HG03196 (cell line): ENCODE data around the gene TAS2R60.

Experiments
- ATAC-seq: cut with Tn5 transposase; IDR thresholded peaks from one replicate; pipeline ENCODE4 v1.9.1; 2021; ENCODE audit not compliant: unreplicated experiment

The TAS2R60 gene

GRCh38 chr7:143437578-143437977 is 5.7 kb upstream of the TAS2R60 start:
- no peak for ATAC-seq

- ATAC-seq = no peak
Measured at GRCh38 chr7:143439866-143440265, 3.4 kb upstream of the TAS2R60 start.

DNA sequence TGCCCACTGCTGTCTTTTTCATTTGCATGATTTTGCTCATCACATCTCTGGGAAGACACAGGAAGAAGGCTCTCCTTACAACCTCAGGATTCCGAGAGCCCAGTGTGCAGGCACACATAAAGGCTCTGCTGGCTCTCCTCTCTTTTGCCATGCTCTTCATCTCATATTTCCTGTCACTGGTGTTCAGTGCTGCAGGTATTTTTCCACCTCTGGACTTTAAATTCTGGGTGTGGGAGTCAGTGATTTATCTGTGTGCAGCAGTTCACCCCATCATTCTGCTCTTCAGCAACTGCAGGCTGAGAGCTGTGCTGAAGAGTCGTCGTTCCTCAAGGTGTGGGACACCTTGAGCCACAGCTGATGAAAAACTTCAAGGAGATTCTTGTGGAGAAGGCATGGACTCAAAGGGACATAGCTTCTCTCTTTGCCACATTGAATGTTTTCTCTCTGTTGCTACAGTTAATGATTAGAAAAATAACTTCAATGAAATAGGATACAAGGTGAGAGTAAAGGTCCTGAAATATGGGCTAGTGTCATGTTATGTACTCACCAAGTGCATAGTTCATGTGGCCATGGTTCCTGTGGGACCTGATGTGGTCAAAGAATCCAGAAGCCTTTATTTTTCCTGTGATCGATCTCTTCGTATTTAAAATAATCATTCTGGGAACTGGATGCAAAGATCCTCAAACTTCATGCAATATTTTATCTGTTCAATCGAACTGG is 970 bp downstream of the TAS2R60 start:
- ATAC-seq = no peak

DNA sequence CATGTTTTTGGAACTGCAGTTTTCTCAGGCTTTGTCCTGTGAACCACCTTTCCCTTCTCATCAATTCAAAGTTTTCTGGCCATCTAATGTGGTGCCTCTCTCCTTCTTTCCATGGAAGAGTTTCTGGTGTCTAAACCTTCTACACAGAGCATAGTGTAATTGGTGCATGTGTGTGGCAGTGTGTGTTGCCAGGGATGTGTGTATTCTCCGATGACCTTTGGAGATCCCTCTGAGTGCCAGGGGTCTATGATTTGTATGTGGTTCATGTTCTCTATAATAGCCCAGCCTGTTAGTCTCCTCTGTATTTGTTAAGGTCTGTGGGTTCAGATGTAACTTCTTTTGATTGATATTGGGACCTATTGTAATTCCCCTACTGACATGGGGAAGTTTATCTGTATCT is 1.5 kb downstream of the TAS2R60 start:
- no peak for ATAC-seq

- ATAC-seq = no peak
Measured at GRCh38 chr7:143447466-143447865, 4.2 kb downstream of the TAS2R60 start.

DNA sequence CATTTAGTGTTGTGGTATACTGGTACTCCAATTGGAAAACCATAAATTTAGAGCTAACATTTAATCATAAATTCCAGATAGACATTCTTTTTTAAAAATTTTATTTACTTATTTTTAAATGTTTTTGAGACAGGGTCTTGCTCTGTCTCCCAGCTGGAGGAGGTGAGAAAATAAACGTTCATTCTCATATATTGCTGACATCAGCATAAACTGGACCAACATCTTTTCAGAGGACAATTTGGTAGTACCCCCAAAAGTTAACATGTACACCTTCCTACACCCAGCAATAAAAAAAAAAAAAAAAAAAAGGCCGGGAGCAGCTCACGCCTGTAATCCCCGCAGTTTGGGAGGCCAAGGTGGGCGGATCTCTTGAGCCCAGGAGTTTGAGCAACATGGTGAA is 5.2 kb downstream of the TAS2R60 start:
- no peak for ATAC-seq

GRCh38 chr7:143449793-143450192 is 6.5 kb downstream of the TAS2R60 start:
- ATAC-seq = no peak

GRCh38 chr7:143451122-143451521 is 7.9 kb downstream of the TAS2R60 start:
- ATAC-seq = no peak

- ATAC-seq = no peak
Measured at GRCh38 chr7:143451746-143452145, 8.5 kb downstream of the TAS2R60 start.

DNA sequence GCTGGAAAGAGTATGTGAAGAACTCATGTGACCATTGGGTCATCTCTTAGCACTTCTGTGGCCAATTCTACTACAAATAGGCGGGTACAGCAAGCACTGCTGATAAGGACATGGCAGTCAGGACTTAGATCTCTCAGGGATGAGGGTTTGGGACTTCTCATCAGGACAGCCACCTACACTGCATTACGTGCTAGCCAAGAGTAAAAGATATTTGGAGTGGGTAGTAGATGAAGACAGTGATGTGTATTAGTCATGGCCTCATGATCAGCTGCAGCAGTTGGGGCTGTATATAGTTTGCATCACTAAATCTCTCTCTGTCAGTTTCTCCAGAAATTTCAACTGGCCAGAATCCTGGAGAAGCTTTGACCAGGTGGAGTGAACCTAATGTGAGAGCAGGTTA is 9.2 kb downstream of the TAS2R60 start:
- ATAC-seq = no peak

- ATAC-seq = no peak
Measured at GRCh38 chr7:143454091-143454680, 10.9 kb downstream of the TAS2R60 start.

GRCh38 chr7:143455491-143455890 is 12.2 kb downstream of the TAS2R60 start:
- ATAC-seq = no peak

- no peak for ATAC-seq
Measured at GRCh38 chr7:143455942-143456341, 12.7 kb downstream of the TAS2R60 start.

DNA sequence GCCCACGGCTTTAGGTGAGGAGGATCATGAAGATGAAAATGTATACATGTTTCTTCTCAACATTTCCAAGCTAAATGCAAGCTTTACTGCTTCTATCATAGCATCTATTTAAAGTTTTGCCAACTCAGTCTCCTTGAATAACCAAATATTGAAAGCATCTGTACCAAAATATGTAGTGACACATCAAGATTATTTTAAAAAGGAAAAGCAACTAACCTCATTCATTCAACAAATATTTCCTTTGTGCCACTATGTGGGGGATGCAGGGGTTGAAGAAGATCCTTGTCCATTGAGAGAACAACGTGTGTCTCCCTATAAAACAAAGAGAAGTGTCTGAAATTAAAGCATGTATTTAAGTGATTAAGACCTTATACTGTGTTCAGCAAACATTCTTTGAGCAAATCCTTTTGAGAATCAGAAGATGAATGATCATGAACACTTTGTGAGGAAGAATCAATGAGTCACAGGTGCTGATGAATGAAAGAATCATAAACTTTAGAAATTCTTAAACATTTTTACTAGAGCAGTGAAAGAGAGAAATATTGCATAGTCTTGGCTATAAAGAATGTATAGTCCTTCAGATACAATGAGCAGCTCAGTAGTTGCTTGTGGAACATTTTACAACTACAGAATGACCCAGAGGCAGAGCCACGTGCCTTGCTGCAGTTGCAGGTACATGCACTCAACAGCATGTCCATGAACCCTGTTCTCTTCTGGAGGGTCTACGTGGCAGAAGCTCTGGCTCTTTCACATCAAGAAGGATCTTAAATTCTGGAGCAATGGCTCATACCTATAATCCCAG is 13.9 kb downstream of the TAS2R60 start:
- ATAC-seq = no peak

GRCh38 chr7:143458263-143458662 is 15.0 kb downstream of the TAS2R60 start:
- no peak for ATAC-seq

DNA sequence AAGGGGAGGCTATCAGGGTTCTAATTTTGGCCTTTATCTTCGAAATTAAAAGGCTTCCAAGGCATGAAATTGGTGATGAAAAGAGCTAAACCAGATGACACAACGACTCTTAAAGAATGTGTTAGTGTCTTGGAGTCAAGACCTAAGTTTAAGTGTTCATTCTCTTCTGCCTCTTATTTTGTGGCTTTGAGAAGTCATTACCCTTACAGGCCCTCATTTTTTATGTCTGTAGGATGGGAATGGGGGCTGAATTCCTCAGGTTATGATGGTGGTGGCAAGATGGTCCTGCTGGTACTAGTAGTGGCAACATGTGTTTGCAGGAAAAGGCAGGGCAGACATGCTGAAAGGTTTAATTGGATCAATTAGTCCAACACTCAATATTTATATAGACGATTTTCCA is 15.4 kb downstream of the TAS2R60 start:
- ATAC-seq = no peak

DNA sequence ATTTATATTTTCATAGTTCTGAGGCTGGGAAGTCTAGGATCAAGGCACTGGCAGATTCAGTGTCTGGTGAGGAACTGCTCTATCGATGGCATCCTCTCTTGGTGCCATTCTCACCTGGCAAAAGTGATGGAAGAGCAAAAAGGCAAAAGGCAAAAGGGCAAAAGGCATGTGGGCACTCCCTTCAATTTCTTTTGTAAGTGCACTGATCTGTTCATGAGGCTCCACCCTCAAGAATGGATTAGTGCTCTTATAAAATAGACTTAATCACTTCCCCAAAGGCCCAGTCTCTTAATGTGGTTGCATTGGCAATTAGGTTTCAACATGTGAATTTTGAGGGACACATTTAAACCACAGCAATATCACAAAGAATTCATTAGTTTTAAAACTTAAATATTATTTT is 16.1 kb downstream of the TAS2R60 start:
- no peak for ATAC-seq

DNA sequence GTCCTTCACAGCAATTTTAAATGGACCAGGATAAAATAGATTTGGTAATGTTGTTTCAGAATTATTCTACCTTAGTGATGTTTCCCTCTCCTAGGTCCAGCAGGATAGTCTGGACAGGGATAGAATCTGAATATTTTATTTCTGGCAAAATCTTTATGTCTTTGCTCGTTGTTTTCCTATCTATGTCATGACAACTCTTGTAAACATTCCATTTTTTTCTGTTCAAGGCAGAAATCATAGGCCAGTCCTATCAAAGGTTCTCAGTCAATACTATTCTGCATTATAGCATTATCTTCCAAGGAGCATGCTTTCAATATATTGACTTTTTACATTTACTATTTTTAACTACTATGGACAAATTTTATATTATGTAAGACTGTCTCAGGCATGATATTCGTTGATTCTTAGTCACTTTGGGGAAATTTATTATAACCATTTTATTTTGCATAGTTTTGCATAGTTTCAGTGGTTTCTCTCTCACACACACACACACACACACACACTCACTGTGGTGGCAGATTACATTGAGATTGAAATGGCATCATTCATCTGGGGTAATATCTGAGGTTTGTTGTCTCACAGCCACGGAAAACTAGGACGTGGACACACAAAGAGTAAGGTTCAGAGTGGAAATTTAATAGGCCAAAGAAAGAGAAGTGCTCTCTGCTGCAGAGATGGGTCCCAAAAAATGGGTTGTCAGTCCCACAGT is 17.2 kb downstream of the TAS2R60 start:
- ATAC-seq = no peak

- no peak for ATAC-seq
Measured at GRCh38 chr7:143462045-143462444, 18.8 kb downstream of the TAS2R60 start.

- no peak for ATAC-seq
Measured at GRCh38 chr7:143463556-143463955, 20.3 kb downstream of the TAS2R60 start.

DNA sequence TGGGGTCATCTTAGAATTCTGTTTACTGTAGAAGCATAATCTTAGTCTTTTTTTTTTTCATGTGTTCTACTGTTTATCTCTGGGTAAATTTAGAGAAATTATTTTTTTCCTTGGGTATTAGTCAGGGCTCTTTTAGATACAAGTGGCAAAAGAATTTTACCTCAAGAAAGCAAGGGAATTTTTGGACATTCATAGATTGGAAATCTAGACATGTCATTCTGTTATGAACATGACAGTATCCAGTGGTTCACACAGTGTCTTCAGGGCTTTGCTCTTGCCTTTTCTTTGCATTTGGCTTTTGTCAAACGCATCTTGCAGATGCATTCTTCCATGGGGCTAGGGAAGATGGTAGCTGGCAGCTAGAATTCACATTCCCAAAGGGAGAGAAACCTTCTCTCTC is 20.7 kb downstream of the TAS2R60 start:
- ATAC-seq = no peak

DNA sequence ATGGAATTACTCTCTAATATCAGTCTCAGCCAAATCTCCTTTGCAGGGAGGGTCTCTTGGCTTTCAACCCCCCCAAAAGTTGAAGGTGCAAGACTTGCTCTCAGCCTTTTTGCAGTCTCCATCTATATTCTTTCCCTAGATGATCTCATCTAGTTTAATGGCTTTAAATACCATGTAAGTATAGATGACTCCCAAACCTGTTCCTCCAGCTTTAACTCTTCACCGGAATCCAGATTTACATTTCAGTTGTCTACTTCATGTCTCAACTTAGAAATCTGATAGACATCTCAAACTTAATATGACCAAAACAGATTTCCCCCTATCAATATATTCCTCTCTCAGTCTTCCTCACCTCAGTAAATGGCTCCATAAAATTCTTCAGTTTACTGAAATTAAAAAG is 24.5 kb downstream of the TAS2R60 start:
- ATAC-seq = no peak
